C4-2B (cell line): Measurements from ENCODE around the gene UMAD1.

Experiments used
- ZFX ChIP-seq: fragments of 450-650 bp; IDR thresholded peaks from 2 replicates; pipeline ENCODE4 v1.6.1; 2017
- TF ChIP-seq, protein P1 (sequence below): fragments of 450-650 bp; conservative IDR thresholded peaks from 2 replicates; pipeline ENCODE4 v1.5.1; 2017; ENCODE audit warnings: mild to moderate bottlenecking

DNA sequence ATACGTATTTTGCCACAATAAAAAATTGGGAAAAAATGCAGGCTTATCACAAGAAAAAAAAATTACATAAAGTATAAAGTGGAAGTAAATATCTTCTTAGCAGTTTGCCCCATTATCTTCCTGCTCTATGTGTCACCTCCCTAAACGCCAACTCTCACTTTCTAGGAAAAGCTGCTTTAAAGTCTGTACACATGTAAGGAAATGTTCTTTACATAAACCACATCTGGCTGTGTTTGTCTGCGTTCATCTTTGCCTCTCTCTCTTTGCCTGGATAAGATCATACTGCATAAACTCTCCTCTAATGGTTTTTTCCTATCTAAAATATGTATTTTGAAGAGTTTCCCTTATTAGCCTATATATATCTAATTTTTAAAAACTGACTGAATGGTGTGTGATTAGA lies 23.0 kb upstream of the UMAD1 start:
- TF ChIP-seq, protein P1, sequence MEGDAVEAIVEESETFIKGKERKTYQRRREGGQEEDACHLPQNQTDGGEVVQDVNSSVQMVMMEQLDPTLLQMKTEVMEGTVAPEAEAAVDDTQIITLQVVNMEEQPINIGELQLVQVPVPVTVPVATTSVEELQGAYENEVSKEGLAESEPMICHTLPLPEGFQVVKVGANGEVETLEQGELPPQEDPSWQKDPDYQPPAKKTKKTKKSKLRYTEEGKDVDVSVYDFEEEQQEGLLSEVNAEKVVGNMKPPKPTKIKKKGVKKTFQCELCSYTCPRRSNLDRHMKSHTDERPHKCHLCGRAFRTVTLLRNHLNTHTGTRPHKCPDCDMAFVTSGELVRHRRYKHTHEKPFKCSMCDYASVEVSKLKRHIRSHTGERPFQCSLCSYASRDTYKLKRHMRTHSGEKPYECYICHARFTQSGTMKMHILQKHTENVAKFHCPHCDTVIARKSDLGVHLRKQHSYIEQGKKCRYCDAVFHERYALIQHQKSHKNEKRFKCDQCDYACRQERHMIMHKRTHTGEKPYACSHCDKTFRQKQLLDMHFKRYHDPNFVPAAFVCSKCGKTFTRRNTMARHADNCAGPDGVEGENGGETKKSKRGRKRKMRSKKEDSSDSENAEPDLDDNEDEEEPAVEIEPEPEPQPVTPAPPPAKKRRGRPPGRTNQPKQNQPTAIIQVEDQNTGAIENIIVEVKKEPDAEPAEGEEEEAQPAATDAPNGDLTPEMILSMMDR: no peak
- TF ChIP-seq ZFX: no peak
